Colonic mucosa (tissue), 4 donors: ENCODE data around the gene TBX15. TPM values are rescaled to one million over a fixed set of nuclear protein-coding genes. Genes with fewer than 3 reads are reported as not detected.

Experiments used
- DNase-seq: peaks from one replicate; pipeline ENCODE4 v3.0.0-alpha.2; 2020
- H3K27ac ChIP-seq: fragments of 200-600 bp; one replicate; pipeline ENCODE4 v1.8.0; 2021
- H3K27me3 ChIP-seq: fragments of 200-600 bp; one replicate; pipeline ENCODE4 v1.8.0; 2021
- H3K36me3 ChIP-seq: fragments of 200-600 bp; one replicate; pipeline ENCODE4 v1.8.0; 2021
- H3K4me1 ChIP-seq: fragments of 200-600 bp; one replicate; pipeline ENCODE4 v1.8.0; 2021; ENCODE audit warnings: mild to moderate bottlenecking
- H3K4me3 ChIP-seq: fragments of 200-600 bp; one replicate; pipeline ENCODE4 v1.8.0; 2021
- H3K9ac ChIP-seq, 2 donors: one replicate each; pipeline ENCODE4 v1.7.0; 2013; ENCODE audit warnings: control low read depth in 2 of 2, low read depth in 2 of 2, low read length in 2 of 2
- H3K9me3 ChIP-seq: fragments of 200-600 bp; one replicate; pipeline ENCODE4 v1.8.0; 2021
- CTCF ChIP-seq: fragments of 200-600 bp; IDR thresholded peaks from one replicate; pipeline ENCODE4 v1.8.0; 2022; ENCODE audit warnings: antibody characterized with exemption, mild to moderate bottlenecking
- intact Hi-C: fragments of 100-400 bp; cut with DNase I; formaldehyde crosslinking; loops from one replicate; pipeline ENCODE4 v1.14.1; 2022
- total RNA-seq, 2 donors: library from RNA; stranded (reverse); fragmentation: NEBNext Ultra II Directional in 1 of 2; extraction: Animal tissue kit (Norgen Biotek cat#: 25700) in 1 of 2; gene quantifications; one replicate each; pipeline ENCODE4 v1.2.1, GENCODE V29; 2021
- donor health status: healthy.
- donor health status: DM: no; HTN: no; CAD: no.
- donor health status: DM: no; HTN: no; CAD: no.

Gene TBX15
- total RNA-seq, 2 donors from 2014 or later = 0.11 TPM; not detected in 1

- Histone ChIP-seq H3K27me3 (no peaks in the 10 kb centered on the region), H3K27ac (no peak overlapping the region), H3K36me3 (no peaks in the 10 kb centered on the region), H3K9me3 (no peaks in the 10 kb centered on the region), H3K9ac (no peak overlapping the region), H3K4me3 (no peak overlapping the region), H3K4me1 (no peaks in the 10 kb centered on the region)
- TF ChIP-seq CTCF = no peak
- DNase-seq = no peak
- intact Hi-C loops = no loop called here
These were observed 124.5 kb downstream of the TBX15 start for GRCh38 chr1:118863688-118864087.

GRCh38 chr1:118862755-118863154 is 125.4 kb downstream of the TBX15 start:
- intact Hi-C loops = no loop called here
- no peak overlapping the region for H3K4me3 ChIP-seq

GRCh38 chr1:118861216-118861615 is 126.9 kb downstream of the TBX15 start:
- no peak for TF ChIP-seq CTCF
- intact Hi-C loops = no loop called here

More at GRCh38 chr1:118862755-118863154, 125.4 kb downstream of the TBX15 start:
- no peak for DNase-seq
- Histone ChIP-seq H3K9me3 (no peaks in the 10 kb centered on the region), H3K9ac (no peak overlapping the region), H3K27ac (no peak overlapping the region), H3K27me3 (no peaks in the 10 kb centered on the region), H3K36me3 (no peaks in the 10 kb centered on the region), H3K4me1 (no peaks in the 10 kb centered on the region)
- no peak for TF ChIP-seq CTCF

GRCh38 chr1:118859999-118860398 is 128.1 kb downstream of the TBX15 start:
- intact Hi-C loops = no loop called here
- no peak overlapping the region for H3K9ac ChIP-seq
- no peaks in the 10 kb centered on the region for H3K9me3 ChIP-seq
- TF ChIP-seq CTCF = no peak
- H3K4me3 ChIP-seq = no peak overlapping the region
- no peak overlapping the region for H3K27ac ChIP-seq
- no peak for DNase-seq
- H3K4me1 ChIP-seq = no peaks in the 10 kb centered on the region
- H3K36me3 ChIP-seq = no peaks in the 10 kb centered on the region
- H3K27me3 ChIP-seq = no peaks in the 10 kb centered on the region

More at GRCh38 chr1:118861216-118861615, 126.9 kb downstream of the TBX15 start:
- no peak for DNase-seq
- Histone ChIP-seq H3K36me3 (no peaks in the 10 kb centered on the region), H3K27me3 (no peaks in the 10 kb centered on the region), H3K9ac (no peak overlapping the region), H3K4me3 (no peak overlapping the region), H3K9me3 (no peaks in the 10 kb centered on the region), H3K4me1 (no peaks in the 10 kb centered on the region), H3K27ac (no peak overlapping the region)

GRCh38 chr1:118846443-118846842 is 141.7 kb downstream of the TBX15 start:
- Histone ChIP-seq H3K27ac (no peak overlapping the region), H3K36me3 (no peaks in the 10 kb centered on the region), H3K27me3 (no peaks in the 10 kb centered on the region), H3K9ac (no peak overlapping the region), H3K4me1 (peaks cover 4% of the 10 kb centered on the region), H3K9me3 (no peaks in the 10 kb centered on the region), H3K4me3 (no peak overlapping the region)
- no peak for TF ChIP-seq CTCF
- DNase-seq = no peak
- intact Hi-C loops = no loop called here
